GM18868 (cell line): ENCODE measurements around the gene GPR32.
A peak's percentile ranks its signal among the peaks of the same experiment; 100 is the strongest.
"Not testable (repeated sequence)": the region's sequence is repeated elsewhere in the genome, so short reads cannot be mapped to it uniquely, and the experiment has no call there.

Source experiments
- ATAC-seq: cut with Tn5 transposase; IDR thresholded peaks from one replicate; pipeline ENCODE4 v1.9.1; 2021; ENCODE audit warnings: mild to moderate bottlenecking, moderate library complexity; ENCODE audit not compliant: unreplicated experiment

GPR32 gene

DNA sequence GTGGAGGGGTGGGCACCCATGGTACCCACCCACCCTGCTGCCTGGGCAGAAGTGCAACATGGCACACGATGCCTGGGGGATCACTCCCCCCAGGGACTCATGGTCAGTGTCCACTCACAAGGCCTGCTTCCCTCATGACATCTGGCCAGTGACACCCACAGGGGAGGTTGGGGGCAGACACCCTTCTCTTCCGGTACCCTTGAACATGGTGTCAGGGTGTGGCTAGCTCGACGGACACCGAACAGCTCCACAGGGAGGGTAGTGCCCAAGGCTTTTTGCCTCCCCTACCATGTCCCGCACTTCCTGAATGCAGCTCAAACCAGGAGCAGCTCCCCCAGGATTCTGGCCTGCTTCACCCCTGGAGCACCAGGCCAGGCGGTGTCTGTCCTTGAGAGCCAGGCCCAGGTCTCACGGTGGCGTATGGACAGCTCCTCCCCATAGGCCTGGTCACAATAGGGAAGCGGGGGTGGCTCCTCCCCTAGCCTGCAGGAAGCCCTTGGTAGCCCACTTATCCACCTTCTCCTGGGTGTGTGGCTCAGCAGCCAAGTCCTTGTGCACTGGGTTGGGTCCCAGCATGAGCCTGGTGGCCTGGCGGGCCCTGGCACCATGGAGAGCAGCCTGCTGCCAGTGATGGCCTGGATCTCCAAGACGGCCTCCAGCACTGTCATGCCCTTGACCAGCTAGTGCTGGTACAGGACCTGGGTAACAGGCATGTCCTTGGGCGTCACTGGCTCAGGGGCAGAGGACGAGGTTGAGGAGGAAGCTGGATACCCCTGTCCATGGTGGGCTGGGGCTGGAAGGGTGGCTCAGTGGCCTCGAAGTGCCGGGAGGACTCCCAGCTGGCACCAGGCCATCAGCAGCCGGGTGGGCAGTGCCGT lies 27.8 kb downstream of the GPR32 start:
- ATAC-seq, result no peak

DNA sequence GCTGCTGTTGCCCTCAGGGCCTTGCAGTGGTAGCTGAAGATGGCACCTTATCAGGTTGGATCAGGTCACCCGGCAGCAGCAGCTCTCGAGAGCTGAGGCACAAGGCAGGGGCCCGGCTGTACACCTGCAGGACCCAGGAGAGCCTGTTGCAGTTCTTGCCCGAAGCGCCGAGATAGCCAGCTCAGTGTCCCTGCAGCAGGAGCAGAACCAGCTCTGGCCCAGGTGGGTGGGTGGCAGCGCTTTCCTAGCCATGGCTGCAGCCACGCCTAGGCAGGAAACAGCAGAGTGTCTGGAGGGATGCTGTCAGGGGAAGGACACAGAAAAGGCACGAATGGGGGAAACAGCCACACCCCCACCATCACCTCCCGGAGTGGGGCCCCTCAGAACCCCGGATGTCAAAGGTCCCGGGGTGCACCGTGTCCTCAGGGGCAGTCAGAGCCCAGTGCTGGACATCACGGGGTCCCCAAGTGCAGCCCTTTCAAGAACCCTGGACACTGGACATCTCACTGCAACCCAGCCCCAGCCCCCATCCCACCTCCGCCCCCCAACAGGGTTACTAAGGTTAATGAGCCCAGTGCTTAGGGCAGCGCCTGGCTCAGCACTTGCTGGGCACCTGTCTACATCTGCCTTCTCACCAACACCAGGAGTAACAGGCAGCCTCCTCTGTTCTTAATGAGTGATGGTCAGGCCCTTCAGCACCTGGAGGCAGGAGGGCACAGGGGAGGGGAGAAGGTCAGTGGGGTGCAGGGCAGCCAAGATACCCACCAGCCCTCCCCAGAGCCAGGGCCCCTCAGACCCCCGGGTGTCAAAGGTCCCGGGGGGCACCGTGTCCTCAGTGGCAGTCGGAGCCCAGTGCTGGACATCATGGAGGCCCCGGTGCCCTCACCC lies 28.6 kb downstream of the GPR32 start:
- ATAC-seq, result no peak

DNA sequence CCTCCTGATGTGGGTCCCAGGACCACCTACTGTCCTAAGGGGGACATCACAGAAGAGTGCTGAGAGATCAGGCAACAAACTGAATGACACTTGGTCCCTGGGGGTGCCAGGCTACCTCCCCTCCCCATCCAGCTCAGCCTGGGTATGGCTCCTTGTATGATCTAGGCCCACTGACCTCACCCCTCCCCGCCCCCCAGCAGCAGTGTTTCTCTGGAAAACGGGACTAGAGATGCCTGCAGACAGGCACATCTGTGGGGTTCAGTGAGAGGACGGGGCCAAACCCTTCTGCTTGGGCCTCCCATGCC lies 29.2 kb downstream of the GPR32 start:
- ATAC-seq, result no peak

DNA sequence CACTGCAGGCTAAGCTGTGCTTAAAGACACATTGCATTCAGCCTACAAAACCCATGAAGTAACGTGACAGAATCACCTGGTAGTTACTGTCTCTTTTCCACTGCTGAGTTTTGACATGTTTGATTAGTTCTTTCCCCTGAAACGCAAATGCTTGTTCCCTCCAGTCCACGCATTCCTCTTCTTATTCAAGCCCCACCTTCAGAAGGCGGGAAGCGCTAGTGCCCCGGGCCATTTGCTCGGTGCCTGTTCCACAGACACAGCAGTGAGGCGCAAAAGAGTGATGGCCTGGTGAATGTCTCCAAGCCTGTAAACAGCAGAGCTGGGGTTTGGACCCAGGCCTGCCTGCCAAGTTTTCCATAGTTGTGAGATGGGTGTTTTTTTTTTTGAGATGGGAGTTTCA lies 30.8 kb downstream of the GPR32 start:
- no peak for ATAC-seq

DNA sequence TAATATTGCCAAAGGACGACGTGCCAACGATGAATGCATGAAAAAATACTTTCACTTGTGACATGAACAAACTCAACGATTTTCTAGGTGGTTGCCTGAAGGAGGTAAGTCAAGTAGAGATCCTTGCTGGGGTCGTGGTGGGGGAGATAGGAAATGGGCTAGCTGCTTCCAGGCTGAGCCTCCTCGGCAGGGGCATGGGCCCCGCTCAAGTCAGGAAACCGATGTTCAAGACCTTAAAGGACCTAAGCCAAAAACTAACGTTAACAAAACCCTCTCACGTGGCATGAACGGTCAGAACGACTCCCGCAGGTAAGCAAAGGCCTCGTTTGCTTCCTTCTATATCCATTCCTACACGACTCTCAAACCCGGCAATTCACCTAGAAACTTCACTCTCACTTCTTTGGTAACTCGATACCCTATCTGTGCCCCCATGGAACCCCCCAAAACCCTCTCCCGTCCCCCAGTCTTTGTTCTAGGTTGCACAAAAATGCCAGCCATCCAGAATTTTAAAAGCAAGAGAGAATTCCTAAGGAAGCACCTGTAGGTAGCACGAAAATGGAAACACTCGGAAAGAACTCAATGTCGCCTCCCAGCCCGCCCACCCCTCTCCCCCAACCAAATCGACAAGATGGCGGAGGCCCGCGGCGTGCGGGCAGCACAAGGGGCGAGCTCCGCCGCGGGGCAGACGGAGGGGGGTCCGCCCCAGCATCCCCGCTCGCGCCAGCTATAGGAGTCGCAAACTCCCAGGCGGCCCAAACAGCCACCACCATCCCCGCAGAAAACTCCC lies 33.6 kb downstream of the GPR32 start:
- ATAC-seq, result no peak

DNA sequence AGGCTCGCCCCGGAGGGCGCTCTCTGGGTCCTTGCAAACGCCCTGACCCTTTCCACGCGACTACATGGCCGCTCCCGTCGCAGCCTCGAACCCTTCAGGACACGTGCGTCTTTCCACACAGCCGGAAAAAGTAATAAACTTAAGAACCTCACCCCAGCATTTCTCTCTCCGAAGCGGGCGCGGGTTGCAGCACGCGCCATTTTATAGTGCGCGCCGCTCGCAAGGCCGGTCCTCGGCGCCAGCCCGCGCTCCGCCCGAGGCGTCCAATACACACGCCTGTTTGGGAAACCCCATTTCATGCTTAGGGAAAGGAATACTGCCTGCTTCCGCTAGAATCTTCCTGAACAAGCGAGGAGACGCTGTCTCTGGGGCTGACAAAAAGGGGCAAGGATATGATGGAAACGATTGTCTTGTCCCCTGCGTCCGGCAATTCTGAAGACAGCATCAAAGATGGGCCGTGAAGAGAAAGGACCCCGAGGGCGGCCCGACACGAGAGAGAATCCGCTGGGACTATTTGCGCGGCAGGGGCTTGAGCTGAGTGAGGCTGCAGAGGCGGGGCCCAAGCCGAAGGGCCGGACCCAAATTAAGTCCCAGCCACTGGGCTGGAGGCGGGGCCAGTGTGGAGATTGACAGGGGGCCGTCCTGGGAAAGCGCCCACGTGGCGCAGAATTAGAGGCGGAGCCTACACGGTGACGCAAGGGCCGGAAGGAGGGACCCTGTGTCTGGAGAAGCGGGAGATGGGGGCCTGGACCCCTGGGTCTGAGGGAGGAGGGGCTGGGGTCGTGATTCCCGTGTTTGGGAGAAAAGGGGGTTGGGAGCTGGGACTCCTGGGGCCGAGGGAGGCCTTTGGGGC lies 34.4 kb downstream of the GPR32 start:
- peak; percentile 92 for ATAC-seq

DNA sequence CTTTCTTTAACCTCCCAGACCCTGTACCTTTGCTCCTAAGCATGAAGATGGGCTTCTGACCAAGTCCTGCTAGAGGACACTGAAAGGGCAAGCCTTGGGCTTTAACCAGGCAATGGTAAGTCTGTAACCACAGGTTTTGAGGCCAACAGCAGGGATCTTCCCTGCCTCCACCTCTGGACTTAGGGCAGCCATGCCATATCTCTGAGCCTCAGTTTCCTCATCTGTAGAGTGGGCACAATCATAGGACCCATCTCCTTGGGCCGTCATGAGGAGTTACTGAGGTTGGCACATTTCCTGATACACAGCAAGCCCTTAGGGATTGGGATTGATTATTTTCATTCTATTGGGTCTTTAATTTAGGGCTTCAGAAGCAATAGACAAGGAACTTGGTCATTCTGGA lies 38.6 kb downstream of the GPR32 start:
- ATAC-seq, result no peak

DNA sequence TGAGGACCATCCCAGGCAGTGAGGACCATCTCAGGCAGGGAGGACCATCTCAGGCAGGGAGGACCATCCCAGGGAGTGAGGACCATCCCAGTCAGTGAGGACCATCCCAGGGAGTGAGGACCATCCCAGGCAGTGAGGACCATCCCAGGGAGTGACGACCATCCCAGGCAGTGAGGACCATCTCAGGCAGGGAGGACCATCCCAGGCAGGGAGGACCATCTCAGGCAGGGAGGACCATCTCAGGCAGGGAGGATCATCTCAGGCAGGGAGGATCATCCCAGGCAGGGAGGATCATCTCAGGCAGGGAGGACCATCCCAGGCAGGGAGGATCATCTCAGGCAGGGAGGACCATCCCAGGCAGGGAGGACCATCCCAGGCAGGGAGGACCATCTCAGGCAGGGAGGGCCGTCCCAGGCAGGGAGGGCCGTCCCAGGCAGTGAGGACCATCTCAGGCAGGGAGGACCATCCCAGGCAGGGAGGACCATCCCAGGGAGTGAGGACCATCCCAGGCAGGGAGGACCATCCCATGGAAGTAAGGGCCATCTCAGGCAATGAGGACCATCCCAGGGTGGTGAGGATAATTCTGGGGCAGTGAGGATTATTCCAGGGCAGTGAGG lies 41.5 kb downstream of the GPR32 start:
- ATAC-seq, result not testable (repeated sequence)

DNA sequence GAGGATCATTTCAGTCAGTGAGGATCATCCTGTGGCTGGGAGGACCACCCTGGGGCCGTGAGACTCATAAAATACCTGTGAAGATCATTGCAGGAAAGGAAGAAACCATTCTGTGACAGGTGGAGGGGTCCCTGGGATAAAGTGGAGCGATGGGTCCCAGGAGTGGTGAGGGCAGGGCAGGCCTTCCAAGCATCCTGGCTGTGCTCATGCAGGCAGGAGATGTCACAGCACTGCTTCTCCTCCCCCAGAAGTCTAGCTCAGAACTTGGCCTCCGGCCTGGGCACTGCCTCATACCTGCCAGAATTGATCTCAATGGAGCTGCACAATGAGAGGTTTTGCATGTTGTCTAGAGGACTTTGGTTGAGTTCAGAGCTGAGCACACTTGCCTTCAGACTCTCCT lies 42.2 kb downstream of the GPR32 start:
- ATAC-seq, result no peak

DNA sequence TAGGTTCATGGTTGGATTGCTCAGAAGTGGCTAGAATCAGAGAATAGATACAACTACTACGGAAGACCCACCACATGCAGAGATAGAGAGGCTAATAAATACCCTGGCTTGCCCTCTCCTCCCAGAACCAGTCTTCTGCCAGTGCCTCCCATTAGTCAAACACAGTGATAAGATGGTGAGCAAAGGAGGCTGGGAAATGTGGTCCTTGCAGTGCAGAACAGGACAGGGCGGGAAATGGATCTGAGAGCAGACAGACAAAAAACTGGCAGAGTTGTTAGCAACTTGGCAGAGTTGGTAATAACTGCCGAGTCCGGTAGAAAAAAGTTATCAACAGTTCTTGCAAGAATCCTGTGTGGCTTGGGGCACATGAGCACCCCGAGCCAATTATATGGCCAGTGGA lies 44.6 kb downstream of the GPR32 start:
- ATAC-seq, result no peak

DNA sequence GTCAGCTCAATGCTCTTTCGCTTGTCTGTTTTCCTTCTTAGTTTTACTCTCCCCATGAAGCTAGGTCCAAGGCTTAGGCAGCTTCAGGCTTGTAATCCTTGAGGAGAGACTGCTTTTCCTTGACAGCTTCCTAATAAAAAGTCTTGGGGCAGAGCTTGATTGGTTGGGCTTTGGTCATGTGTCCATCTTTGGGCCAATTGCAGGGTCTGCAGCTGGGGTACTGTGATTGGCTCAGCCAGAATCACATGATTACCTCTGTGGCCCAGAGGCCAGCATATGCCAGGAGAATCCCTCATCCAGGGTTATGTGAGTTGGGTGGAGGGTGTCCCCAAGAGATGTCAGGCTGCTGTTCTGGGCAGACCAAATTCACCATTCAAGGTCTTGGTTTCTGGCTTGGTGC lies 45.2 kb downstream of the GPR32 start:
- no peak for ATAC-seq

DNA sequence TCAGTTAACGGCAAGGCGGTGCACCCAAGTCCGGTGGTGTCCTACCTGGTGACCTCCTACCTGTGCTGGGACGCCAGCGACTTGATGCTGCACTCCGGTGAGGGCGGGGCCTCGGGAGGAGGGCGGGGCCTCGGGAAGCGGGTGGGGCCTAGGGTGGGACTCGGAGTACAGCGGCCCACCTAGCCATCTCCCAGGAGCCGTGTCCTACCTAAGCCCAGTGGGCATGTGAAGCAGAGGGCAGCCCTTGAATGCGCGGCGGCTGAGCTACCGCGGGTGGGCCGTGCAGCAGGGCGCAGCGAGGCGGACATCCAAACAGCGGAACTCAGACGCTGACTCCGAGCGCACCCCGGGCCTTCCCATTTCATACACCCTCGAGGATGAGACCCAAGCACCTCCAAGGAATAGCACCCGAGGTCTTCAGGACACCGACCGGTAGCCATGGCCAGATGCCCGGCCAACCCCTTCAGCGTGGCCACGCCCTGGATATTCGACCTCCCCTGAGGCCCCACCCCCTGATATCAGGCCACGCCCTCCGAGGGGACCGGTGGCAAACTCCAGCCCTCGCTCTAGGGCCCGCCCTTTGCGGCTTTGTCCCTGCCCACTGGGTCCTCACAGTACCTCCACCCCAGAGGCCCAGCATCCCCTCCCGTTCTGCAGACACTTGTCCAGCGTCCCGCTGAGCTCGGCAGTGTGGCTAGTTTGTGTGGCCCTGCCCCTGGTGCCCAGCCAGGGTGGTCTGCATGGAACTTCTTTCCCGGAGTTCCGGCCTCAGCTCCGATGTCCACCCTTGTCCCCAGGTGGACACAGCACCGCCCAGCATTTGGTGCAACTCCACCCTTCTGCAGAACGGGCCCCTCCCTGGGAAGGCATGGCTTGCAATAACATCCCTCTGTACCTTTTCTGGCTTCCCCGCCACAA lies 47.9 kb downstream of the GPR32 start:
- ATAC-seq, result peak; percentile 57

DNA sequence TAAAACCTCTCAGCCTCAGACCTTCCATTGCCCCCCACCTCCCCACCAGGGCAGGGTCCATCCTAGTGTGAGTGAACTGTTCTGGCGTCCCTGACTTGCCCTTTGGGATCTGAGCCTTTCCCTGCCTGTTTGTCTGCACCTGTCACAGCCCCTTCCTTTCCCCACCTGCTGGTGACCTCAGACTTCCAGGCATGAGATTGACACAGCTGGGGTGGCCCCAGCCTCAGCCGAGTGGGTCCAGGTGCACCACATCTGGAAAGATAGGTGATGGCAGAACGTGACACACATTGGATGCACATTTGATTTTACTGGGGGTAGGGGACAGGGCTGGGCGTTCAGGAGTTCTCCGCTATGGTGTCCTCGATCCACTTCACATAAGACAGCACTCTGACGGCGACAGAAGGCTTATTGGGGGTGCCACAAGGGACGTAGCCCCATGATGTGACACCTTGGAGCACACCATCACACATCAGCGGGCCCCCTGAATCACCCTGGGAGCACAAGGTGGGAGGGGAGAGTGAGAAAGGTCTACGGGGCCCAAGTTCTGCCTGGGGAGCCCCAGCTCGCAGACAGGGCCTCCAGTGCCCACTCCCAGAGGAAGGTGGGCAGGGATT lies 48.7 kb downstream of the GPR32 start:
- ATAC-seq, result no peak

DNA sequence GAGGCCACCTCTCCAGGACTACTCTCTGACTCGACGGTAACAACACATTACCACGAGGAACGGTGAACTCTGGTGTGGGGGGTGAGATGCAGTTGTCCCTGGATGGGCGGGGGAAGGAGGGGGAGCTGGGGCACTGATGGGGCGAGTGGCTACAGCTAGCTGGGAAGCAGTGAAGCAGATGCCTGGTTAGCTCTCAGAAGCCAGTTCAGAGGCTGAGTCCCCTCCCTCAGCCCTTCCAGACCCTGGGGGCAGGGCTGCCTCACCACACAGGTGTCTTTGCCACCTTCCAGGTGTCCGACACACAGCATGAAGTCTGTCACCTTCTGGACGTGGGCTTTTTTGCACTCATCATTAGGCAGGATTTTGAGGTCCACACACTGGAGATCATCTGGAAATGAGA lies 49.4 kb downstream of the GPR32 start:
- no peak for ATAC-seq

DNA sequence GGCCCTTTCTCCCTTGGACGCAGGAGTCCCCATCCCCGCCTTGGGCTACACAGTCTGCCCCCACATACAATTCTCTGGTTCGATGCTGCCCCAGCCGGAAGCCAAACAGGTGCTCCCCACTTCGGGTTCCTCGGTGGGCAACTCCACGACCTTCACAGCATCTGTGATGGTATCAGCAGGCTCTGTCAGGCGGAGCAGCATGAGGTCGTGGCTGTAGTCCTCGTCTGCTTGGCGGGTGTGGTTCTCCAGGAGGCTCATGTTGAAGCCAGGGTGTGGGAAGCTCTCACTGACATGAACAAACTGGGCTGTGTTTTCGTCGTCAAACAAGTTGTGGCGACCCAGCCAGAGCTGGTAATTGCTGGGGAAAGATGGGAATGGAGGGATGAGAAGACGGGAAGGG lies 49.8 kb downstream of the GPR32 start:
- ATAC-seq, result no peak

DNA sequence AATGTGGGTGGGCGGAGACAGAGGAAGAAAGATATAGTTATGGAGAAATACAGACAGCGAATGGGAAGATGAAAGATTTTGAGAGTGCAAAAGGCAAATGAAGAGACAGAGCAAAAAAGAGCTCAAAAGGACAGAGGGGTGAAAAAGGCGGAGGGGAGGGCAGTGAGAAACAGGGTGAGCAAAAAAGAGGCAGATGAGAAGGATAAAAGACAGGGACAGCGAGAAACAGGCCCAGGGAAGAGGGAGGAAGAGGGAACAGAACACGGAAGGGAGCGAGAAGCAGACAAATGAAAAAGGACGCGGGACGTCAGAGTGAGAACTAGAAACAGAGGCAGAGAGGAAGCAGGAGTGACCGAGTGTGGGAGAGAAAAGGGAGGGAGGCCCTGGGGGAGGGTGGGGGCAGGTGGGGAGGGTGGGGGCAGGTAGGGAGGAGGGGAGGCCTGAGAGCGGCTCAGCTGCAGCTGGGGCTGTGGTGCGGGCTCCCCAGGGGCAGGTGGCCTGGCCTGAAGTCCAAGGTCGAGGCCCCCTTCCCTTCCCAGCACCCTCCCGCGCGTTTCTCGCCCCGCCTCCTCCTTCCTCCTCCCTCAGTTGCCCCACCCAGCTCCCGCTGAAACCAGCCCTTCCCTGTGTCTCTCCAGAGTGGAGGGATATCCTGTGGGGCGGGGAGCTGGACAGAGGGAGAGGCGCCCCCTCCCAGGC lies 50.4 kb downstream of the GPR32 start:
- ATAC-seq, result no peak

DNA sequence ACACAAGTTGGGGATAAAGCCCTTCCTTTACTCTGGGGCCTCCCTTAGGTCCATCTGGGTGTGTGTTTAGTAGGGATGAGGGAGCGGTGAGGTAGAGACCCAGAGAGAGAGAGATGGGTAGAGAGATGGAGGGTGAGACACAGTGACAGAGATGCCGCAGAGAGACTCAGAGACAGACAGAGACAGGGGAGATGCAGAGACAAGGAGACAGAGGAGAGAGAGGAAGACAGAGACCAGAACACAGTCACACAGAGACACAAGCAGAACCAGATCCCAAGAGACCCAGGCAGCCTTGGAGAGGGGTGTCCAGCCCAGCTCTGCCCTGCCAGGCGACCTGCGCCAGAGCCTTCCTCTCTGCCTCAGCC lies 51.0 kb downstream of the GPR32 start:
- no peak for ATAC-seq
